ENCODE results near the gene A2M.

The A2M gene

GRCh38 chr12:9120487-9121184 is 4.9 kb upstream of the A2M start:
- DNase-seq: no peak

DNA sequence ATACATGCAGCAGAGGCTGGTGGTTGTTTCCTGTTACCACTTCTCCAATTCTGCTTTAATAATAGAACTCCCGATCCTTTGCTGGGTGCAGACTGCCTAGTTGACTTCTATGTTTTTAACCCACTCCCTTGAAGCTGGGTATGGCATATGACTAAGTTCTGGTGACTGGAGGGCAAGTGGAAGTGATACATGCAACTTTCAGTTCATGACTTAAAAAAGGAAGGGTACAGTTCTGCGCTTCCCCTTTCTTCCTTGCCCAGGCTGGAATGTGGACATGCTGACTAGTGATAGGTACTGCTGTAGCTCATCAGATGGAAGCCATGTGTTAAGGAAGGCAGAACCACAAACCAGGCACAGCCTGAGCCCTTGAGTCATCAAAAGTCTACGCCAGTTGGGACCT is 2.4 kb upstream of the A2M start:
- DNase-seq: no peak

DNA sequence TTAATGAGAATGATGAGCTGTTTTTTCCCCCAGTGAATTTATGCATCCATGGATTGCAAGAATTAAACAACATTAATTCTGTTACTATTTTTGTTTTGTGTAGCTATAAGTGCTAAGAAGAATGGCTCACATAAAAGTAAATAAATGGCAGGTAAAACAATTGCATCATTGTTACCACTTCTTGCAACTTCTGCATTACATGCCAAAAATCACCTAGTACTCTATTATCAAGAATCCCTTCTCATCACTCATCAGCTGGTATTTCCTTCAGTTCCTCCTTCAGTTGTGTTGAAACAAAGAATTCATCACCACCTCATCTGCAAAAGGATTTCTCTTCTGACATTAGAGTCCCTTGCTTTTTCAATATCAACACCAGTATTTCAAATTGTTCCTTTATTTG is 773 bp downstream of the A2M start:
- DNase-seq: no peak

DNA sequence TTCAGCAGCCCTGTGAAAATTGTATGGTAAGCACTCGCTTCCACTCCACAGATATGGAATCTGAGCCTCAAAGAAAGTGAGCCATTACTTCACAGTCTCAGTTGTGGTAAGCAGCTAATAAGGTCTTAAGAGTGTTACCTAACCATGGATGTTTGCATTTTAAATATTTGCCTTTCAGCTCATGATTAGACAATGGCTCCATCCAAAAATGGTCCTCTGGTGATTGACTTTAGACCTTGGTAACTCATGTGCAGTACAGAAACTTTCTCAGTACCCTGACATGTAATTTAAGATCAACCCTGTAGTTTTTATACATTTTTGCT is 1.8 kb downstream of the A2M start:
- no peak for DNase-seq

DNA sequence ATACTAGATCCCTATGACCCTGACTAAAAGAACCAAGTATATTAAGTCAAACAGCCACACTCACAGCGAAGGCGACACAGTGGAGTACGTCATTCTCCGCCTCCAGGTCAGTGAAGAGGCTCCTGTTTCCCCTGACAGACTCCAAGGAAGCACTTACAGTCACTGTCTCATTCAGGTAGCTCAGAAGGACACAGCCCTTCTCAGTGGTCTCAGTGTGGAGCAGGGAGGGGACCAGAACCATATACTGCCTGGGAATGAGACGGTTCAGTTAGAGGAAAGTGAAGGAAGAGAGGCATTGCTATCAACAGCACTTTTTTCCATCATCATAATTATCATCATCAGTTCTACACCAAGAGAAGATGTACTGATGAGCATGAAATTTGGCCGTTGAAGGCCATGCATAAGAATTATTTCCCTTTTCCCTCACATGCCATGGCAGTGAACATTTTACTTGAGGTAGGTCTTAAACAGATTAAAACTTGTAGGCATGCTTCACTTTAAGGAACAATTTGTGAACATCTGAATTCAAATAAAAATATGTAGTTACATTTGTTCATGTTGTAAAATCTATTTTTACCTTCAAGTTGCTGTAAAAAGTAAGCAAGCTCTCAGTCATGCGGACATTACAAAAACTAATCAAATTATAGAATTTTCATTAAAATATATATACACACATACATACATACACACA is 2.3 kb downstream of the A2M start:
- DNase-seq: no peak

GRCh38 chr12:9112076-9112853 is 3.5 kb downstream of the A2M start:
- no peak for DNase-seq

GRCh38 chr12:9111525-9111924 is 4.2 kb downstream of the A2M start:
- DNase-seq: no peak

GRCh38 chr12:9109737-9110491 is 5.8 kb downstream of the A2M start:
- DNase-seq: no peak

DNA sequence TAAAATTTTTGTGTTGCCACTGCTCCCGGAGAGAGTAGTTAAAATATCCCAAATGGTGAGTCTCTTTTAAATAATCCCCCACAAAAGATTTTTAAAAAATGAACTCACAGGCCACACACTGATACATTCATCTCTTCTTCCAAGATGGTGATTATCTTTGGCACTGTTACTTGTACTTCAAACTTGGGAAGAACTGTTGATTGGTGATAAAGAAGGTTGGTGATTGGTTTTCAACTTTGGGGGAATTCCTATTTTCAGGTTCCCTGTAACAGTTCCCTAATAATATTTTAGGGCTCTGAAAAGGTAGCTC is 6.6 kb downstream of the A2M start:
- no peak for DNase-seq

DNA sequence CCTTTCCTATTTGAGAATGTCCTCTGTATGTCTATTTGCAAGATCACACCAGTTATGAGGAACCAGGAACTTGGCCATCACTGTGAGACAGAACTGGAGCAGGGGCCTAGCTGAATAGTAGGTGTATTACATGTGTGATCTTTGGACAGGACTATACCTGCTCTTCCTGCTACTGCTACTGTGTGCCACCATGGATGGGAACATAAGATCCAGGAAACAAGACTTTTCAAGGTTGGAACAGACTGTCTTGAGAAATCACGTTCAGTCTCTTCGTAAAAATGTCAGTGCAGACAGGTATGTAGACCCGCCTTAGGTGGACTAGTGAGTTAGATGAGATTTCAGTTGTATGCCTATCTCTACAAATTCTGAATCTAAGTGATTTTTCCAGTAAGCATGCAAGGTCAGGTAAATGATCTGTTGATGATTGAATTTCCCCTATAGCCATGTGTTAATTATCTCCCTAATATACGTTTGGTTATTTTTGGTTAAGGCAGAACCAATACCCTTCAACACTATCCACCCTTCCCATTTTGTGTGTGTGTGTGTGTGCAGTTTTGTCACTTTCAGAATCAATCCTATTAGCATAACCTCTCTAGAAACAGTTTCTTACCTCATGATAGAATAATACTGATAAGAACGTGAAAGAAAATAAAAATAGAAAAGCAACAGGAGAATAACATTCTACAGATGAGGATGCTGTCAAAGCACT is 7.1 kb downstream of the A2M start:
- no peak for DNase-seq

- no peak for DNase-seq
Observed at GRCh38 chr12:9107542-9107873, 8.2 kb downstream of the A2M start.

DNA sequence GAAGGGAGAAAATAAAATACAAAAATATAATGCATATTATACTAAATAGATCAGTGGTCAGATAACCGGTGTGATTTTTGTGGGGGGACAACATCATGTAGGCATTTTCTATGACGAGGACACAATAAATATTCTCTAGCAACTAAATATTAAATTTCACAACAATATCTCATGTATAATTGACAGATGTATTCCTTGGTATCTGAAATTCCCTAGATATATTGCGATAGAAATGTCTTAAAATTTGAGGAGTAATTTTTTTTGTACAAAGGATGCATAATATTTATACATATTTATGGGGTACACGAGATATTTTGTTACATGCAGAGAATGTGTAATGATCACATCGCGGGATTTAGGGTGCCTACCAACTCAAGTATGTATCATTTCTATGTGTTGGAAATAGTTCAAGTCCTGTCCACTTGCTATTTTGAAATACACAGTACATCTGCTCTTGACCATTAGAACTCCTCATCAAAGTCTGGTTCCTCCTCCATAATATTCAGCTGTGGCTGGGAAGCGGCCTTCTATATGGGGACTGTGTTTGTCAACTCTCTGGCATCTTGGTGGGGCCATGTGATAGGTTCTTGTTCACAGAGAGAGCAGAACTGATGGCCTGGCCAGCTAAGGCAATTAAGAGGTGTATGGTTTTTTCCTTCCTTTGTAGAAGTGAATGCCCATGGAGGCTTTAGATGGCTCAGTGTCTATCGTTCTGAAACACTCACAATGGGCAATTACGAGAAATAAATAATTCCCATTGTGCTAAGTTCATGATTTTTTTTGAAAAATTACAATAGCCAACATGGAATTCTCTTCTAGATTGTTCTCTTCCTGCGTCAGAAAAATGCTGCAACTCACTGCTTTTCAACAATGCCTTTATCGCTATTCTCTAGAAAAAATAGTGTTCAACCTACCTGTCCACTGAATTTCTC is 8.8 kb downstream of the A2M start:
- DNase-seq: no peak

- DNase-seq: no peak
Observed at GRCh38 chr12:9106067-9106466, 9.7 kb downstream of the A2M start.

DNA sequence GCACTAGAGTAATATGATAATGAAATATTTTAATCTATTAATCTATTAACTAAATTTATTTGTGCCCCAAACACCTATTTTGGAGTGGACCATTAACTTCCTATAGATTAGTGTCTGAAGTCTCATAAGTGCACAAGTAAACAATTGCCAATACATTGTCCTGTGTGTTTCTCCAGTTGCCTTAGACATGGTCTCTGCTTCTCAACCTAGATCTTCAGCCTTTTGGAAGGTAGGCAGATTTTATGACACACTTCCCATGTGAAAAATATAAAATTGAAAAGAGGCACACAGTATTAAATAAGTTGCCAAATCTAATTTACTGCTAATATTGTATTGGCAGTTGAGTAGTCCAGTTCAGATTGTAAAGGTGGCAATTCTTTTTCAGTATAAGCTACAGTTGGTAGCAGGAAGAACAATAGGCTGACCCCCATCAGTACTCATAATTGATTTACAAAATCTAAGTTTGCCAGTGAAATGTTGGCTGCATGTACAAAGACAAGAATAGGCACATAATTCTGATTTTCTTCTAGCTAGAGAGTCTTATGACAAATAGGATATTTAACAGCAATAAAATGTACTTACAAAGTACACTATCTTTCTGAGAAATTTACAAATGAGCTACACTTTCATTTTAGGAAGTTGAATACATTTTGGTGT is 10.8 kb downstream of the A2M start:
- no peak for DNase-seq

GRCh38 chr12:9104087-9104486 is 11.6 kb downstream of the A2M start:
- DNase-seq: no peak

GRCh38 chr12:9103050-9103849 is 12.5 kb downstream of the A2M start:
- DNase-seq: no peak

GRCh38 chr12:9101018-9101687 is 14.6 kb downstream of the A2M start:
- no peak for DNase-seq

- no peak for DNase-seq
Observed at GRCh38 chr12:9099552-9100190, 16.0 kb downstream of the A2M start.

- DNase-seq: no peak
Observed at GRCh38 chr12:9098463-9099026, 17.2 kb downstream of the A2M start.

Data from fibroblast of upper back skin (primary cell).